Measurements from ENCODE around the gene GGT6.

Gene GGT6

DNA sequence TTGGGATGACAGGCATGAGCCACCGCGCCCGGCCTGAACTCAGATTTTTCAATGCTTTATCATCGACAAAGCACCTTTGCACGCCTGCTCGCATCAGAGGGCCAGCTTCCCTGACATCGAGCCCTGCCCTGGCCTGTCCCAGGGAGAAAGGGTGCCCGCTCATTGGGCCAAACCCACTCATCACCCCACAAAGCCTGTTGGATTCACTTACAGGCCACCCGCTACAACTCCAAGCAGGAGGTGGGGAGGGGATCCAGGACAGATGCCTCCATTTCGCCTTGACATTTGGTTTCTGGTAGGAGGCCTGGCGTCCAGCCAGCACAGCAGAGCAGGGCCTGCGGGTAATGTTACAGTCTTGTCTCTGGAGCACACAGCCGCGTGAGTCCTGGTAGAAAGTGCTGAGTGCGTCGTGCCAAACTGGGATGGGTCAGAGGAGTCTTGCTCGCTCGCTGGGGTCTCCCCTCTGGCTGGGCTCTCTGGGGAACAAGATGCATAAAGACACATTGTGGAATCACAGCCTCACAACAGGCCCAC, 43.8 kb upstream of the GGT6 start:
- Histone ChIP-seq H3K4me2 (ENCODE audit: low read depth, low read length, poor library complexity, severe bottlenecking) (no peak overlapping the region), H3K4me3 (ENCODE audit: low read length, poor library complexity, severe bottlenecking) (no peak overlapping the region), H3K79me2 (ENCODE audit: insufficient read depth, low read length) (no peaks in the 10 kb centered on the region), H3K27me3 (ENCODE audit: insufficient read depth, low read length, poor library complexity, severe bottlenecking) (no peaks in the 10 kb centered on the region), H3K9me2 (replicated peaks; ENCODE audit: low read depth, low read length) (no peaks in the 10 kb centered on the region), H4K20me1 (ENCODE audit: insufficient read depth, low read length, poor library complexity, severe bottlenecking) (no peaks in the 10 kb centered on the region), H3K4me1 (ENCODE audit: insufficient read depth, low read length, poor library complexity, severe bottlenecking) (no peaks in the 10 kb centered on the region), H3K36me3 (ENCODE audit: insufficient read depth, low read length) (no peaks in the 10 kb centered on the region), H3K9ac (ENCODE audit: low read depth, low read length, poor library complexity, severe bottlenecking) (no peak overlapping the region), H2AFZ (ENCODE audit: low read length) (no peak overlapping the region), H3F3A (ENCODE audit: low read depth) (no peaks in the 10 kb centered on the region), H3K9me3 (ENCODE audit: insufficient read depth, low read depth, low read length) (no peaks in the 10 kb centered on the region)
- TF ChIP-seq EZH2phosphoT487 (IDR thresholded peaks at IDR 0.05; ENCODE audit: borderline replicate concordance) = no peak
- TF ChIP-seq, protein P1, sequence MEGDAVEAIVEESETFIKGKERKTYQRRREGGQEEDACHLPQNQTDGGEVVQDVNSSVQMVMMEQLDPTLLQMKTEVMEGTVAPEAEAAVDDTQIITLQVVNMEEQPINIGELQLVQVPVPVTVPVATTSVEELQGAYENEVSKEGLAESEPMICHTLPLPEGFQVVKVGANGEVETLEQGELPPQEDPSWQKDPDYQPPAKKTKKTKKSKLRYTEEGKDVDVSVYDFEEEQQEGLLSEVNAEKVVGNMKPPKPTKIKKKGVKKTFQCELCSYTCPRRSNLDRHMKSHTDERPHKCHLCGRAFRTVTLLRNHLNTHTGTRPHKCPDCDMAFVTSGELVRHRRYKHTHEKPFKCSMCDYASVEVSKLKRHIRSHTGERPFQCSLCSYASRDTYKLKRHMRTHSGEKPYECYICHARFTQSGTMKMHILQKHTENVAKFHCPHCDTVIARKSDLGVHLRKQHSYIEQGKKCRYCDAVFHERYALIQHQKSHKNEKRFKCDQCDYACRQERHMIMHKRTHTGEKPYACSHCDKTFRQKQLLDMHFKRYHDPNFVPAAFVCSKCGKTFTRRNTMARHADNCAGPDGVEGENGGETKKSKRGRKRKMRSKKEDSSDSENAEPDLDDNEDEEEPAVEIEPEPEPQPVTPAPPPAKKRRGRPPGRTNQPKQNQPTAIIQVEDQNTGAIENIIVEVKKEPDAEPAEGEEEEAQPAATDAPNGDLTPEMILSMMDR (conservative IDR thresholded peaks at IDR 0.05; ENCODE audit: low read length) = no peak

DNA sequence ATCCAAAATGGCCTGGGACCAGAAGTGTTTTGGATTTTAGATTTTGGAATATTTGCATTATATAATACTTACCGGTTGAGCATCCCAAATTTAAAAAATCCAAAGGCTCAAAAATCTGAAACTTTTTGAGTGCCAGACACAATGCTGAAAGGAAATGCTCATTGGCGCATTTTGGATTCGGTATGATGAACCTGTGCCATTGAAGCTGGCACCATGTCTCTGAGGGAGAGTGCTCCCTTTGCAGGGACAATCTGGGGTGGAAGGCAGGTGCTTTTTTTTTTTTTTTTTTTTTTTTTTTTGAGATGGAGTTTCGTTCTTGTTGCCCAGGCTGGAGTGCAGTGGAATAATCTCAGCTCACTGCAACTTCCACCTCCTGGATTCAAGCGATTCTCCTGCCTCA, 41.7 kb upstream of the GGT6 start:
- Histone ChIP-seq H3K9me3 (ENCODE audit: insufficient read depth, low read depth, low read length) (no peaks in the 10 kb centered on the region), H3F3A (ENCODE audit: low read depth) (no peaks in the 10 kb centered on the region), H3K27me3 (ENCODE audit: insufficient read depth, low read length, poor library complexity, severe bottlenecking) (no peaks in the 10 kb centered on the region), H3K4me2 (ENCODE audit: low read depth, low read length, poor library complexity, severe bottlenecking) (no peak overlapping the region), H3K4me1 (ENCODE audit: insufficient read depth, low read length, poor library complexity, severe bottlenecking) (no peaks in the 10 kb centered on the region), H3K9ac (ENCODE audit: low read depth, low read length, poor library complexity, severe bottlenecking) (no peak overlapping the region), H2AFZ (ENCODE audit: low read length) (no peak overlapping the region), H3K36me3 (ENCODE audit: insufficient read depth, low read length) (no peaks in the 10 kb centered on the region), H4K20me1 (ENCODE audit: insufficient read depth, low read length, poor library complexity, severe bottlenecking) (no peaks in the 10 kb centered on the region), H3K79me2 (ENCODE audit: insufficient read depth, low read length) (no peaks in the 10 kb centered on the region), H3K9me2 (replicated peaks; ENCODE audit: low read depth, low read length) (no peaks in the 10 kb centered on the region), H3K4me3 (ENCODE audit: low read length, poor library complexity, severe bottlenecking) (no peak overlapping the region)
- TF ChIP-seq, protein P1 (conservative IDR thresholded peaks at IDR 0.05; ENCODE audit: low read length) = no peak
- no peak for TF ChIP-seq EZH2phosphoT487 (IDR thresholded peaks at IDR 0.05; ENCODE audit: borderline replicate concordance)

DNA sequence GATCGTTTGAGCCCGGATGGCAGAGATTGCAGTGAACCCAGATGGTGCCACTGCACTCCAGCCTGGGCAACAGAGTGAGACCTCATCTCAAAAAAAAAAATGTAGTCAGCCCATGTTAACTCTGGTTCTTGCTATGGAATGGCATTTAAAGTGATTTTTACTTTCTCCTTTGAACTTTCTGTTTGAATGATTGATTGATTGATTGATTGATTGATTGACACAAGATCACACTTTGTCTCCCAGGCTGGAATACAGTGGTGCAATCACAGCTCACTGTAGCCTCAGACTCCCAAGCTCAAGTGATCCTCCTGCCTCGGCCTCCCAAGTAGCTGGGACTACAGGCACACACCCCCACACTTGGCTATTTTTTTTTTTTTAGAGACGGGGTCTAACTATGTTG, 40.9 kb upstream of the GGT6 start:
- Histone ChIP-seq H3K4me2 (ENCODE audit: low read depth, low read length, poor library complexity, severe bottlenecking) (no peak overlapping the region), H3K9ac (ENCODE audit: low read depth, low read length, poor library complexity, severe bottlenecking) (no peak overlapping the region), H4K20me1 (ENCODE audit: insufficient read depth, low read length, poor library complexity, severe bottlenecking) (no peaks in the 10 kb centered on the region), H3K79me2 (ENCODE audit: insufficient read depth, low read length) (no peaks in the 10 kb centered on the region), H3K9me3 (ENCODE audit: insufficient read depth, low read depth, low read length) (no peaks in the 10 kb centered on the region), H3K36me3 (ENCODE audit: insufficient read depth, low read length) (no peaks in the 10 kb centered on the region), H3F3A (ENCODE audit: low read depth) (no peaks in the 10 kb centered on the region), H3K4me3 (ENCODE audit: low read length, poor library complexity, severe bottlenecking) (no peak overlapping the region), H2AFZ (ENCODE audit: low read length) (no peak overlapping the region), H3K27me3 (ENCODE audit: insufficient read depth, low read length, poor library complexity, severe bottlenecking) (no peaks in the 10 kb centered on the region), H3K4me1 (ENCODE audit: insufficient read depth, low read length, poor library complexity, severe bottlenecking) (no peaks in the 10 kb centered on the region), H3K9me2 (replicated peaks; ENCODE audit: low read depth, low read length) (no peaks in the 10 kb centered on the region)
- TF ChIP-seq, protein P1 (conservative IDR thresholded peaks at IDR 0.05; ENCODE audit: low read length) = no peak
- TF ChIP-seq EZH2phosphoT487 (IDR thresholded peaks at IDR 0.05; ENCODE audit: borderline replicate concordance) = no peak
